Measurements from ENCODE around the gene PGAP2.
"Not testable (repeated sequence)": the region's sequence is repeated elsewhere in the genome, so short reads cannot be mapped to it uniquely, and the experiment has no call there.

The PGAP2 gene

DNA sequence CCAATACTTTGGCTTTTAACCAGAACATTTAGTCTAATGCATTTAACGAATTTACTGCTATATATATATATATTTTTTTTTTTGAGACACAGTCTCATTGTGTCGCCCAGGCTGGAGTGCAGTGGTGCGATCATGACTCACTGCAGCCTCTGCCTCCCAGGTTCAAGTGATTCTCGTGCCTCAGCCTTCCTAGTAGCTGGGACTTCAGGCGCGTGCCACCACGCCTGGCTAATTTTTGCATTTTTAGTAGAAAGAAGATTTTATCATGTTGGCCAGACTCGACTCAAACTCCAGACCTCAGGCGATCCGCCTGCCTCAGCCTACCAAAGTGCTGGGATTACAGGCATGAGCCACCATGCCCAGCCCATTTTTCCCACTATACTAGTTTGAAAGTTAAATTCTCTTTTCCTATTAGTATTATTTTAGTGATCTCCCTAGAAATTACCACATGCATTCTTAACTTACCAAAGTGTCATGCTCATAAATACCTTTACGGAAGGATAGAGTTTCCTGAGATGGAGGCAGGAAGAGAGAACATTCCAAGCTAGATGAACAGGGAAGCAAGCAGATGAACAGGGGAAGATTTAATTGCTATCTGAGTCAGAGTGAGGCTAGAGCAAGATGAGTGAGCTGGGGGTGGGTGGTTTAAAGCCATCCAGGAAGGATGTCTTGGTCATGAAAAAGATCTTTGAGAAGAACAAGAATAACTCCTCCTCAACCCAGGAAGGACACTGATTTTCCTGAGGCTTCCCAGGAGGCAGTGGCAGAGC, 4.4 kb upstream of the PGAP2 start:
- DNase-seq: peak; percentile 42

DNA sequence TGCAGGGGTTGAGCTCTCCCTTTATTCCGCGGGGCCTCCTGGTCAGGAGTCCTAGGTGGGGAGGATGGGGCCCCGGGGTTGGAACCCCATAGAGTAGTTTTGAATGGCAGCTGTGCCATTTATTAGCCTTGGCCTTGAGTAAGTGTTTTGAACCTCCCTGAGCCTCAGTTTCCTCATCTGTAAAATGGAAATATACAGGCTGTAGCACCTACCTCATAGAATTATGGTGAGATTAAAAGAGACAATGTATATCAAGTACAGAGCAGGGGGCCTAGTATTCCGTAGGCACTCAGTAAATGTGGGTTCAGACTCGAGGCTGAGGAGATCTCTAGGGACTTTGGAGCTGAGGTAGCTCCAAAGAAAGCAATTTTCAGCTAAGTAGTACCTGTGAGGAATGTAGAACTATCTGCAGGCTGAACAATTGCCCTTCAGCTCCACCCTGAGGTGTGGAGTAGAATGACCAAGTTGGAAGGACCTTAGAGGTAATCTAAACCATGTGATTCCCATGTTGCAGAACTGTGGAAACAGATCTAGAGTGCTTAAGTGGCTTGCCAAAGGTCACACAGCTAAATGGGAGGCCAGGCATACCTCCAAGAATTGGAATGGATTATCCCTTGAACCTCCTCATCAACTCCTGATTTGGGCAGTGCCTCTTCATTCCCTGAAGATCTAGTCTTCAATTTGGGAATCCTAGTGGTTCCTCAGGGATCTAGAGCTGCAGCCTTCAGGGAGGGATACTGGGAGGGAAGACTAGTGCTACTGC, 682 bp downstream of the PGAP2 start:
- peak; percentile 21 for DNase-seq

DNA sequence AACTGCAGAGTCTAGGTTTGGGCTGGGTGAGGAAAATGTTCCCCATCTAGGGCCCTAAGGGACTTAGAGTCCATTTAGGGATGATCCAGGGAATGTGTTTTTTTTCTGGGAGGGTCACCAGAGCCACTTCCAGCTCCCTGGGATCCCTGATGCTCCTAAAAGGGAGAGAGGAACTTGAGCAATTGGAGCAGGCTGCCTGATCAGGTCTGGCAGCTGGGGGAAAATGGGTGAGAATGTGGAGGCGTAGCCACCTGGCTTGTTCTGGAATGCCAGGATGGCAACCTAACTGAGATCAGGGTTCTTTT, 1.2 kb downstream of the PGAP2 start:
- DNase-seq: no peak

DNA sequence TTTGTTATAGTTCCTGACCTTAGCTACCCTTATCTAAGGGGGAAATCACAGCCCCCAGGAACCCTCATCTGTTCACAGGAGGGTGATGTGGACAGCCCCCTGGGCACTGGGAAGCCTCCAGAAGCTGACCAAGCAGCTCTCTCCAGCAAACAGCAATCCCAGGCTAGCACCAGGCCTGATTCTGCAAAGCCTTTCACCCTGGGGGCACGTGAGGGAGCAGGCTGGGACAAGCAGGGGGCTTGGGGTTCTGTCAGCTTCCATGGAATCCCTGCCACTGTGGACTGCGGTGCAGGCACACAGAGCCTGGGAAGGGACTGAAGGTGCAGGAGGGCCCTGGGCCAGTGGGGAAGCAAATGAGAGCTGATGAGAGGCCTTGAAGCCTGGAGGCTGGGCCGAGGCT, 2.1 kb downstream of the PGAP2 start:
- no peak for DNase-seq

DNA sequence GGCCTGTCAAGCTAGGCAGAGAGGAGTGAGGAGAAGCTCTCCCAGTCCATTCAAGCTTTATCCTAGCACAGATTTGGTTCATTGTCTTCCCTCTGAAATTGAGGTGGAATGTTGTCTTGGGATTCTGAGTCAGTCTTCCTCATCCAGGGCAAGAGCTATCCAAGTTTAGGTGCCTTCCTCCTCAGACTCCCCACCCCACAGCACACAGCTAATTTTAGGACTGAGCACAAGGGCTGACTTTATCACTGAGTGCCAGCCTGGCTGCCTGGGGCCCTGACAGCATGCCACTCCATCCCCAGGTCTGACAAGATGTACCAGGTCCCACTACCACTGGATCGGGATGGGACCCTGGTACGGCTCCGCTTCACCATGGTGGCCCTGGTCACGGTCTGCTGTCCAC, 2.6 kb downstream of the PGAP2 start:
- DNase-seq: no peak

DNA sequence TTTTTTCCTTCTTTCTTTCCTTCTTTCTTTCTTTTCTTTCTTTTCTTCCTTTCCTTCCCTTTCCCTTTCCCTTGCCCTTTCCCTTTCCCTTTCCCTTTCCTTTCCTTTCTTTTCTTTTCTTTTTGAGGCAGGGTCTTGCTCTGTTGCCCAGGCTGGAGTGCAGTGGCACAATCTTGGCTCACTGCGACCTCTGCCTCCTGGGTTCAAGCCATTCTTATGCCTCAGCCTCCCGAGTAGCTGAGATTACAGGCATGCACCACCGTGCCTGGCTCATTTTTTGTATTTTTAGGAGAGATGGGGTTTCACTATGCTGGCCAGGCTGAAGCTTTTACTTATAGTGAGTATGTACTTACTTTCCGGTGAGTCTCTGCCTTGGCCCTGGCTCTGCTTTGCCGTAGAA, 6.5 kb downstream of the PGAP2 start:
- DNase-seq: not testable (repeated sequence)

DNA sequence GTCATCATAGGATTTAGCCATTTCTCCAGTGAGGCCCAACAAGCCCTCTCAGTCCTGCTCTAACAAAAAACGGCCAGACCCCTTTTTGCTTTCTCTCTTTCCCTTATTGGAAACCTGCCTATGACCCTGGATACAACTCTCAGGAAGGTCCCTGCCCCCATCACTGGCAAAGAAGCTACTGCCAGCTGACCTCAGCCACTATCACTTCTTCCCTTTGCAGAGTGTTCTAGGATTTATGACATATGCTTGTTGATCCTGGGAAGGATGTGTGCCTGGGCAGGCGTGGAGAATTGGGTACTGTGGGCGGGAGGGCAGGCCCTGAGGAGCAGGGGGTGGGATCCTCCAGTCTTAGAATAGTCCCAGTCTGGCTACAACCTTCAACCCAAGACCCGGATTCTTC, 7.5 kb downstream of the PGAP2 start:
- DNase-seq: no peak

DNA sequence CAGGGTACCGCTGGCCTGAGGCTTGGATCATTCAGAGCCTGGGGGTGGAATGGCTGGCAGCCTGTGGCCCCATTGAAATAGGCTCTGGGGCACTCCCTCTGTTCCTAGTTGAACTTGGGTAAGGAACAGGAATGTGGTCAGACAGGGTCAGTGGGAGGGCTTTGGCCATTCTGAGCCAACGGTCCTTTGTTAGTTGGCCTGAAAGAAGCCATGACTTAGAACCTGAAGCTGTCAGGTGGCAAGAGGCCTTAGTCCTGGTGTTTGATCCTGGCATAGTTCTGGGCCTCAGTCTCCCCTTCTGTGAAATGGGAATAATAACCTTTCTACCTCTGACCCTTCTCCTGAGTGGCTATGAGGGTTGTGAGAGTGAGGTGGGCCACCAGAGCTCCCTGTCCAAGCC, 8.3 kb downstream of the PGAP2 start:
- DNase-seq: no peak

DNA sequence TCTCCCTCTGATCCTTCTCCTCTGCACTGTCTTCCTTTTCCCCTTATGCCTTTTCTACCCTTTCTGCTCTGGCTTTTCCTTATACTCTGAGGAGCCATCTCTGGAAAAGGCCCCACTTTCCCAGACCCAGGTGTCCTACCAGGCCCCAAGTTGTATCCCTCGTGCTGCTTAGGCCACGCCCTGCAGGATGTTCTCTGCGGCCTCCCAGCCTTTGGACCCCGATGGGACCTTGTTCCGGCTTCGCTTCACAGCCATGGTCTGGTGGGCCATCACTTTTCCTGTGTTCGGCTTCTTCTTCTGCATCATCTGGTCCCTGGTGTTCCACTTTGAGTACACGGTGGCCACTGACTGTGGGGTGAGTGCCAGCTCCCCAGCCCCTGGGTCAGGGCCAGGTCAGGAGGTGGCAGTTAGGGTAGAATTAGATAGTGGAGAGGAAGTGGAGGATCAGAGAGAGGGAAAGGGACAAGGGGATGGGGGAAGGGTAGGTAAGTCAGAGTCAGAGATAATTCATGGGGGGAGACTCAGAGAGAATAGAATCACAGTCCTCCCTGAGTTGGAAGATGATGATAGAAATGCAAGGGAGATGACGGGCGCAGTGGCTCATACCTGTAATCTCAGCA, 8.9 kb downstream of the PGAP2 start:
- DNase-seq: no peak

DNA sequence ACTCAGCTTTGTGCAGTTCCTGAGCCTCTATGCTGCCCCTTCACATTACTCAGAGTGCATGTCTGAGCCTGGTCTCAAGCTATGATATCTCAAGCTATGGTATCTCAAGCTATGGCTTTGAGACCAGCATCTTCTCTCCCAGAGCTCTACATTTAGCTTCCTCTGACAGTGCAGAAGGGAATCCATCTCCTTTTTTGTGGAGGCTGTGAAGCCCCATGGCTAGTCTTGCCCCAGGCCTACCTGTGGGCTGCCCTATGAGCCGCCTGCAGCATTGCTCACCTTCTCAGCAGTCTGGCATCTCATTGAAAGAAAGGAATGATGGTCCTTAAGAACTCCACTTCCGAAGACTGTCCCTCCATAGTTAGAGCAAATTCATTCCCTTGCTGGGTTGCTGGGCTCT, 12.6 kb downstream of the PGAP2 start:
- DNase-seq: no peak

DNA sequence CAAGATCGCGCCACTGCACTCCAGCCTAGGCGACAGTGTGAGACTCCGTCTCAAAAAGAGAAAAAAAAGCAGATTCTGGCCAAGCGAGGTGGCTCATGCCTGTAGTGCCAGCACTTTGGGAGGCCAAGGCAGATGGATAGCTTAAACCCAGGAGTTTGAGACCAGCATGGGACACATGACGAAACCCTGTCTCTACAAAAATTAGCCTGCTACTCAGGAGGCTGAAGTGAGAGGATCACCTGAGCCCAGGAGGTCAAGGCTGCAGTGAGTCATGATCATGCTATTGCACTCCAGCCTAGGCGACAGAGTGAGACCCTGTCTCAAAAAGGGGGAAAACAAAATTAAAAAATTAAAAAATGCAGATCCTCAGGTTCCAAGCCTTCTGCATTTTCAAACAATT, 14.0 kb downstream of the PGAP2 start:
- DNase-seq: no peak

DNA sequence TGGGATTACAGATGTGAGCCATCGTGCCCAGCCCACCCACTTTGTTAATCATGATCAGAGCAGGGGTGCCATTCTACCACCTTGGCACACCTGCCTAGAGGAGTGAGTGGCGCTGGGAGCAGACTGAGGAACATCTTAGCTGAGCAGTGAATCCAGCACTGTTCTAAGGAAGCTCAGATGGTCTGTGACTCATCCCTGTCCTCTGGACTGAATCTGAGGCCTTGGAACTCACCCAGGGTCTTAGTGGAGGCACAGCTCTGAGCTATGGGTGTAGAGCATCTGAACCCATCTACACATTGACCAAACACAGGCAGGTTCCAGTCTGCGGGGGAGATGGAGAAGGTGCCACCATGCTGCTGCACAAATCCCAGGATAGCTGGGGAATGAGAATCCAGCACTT, 14.9 kb downstream of the PGAP2 start:
- DNase-seq: peak; percentile 65

DNA sequence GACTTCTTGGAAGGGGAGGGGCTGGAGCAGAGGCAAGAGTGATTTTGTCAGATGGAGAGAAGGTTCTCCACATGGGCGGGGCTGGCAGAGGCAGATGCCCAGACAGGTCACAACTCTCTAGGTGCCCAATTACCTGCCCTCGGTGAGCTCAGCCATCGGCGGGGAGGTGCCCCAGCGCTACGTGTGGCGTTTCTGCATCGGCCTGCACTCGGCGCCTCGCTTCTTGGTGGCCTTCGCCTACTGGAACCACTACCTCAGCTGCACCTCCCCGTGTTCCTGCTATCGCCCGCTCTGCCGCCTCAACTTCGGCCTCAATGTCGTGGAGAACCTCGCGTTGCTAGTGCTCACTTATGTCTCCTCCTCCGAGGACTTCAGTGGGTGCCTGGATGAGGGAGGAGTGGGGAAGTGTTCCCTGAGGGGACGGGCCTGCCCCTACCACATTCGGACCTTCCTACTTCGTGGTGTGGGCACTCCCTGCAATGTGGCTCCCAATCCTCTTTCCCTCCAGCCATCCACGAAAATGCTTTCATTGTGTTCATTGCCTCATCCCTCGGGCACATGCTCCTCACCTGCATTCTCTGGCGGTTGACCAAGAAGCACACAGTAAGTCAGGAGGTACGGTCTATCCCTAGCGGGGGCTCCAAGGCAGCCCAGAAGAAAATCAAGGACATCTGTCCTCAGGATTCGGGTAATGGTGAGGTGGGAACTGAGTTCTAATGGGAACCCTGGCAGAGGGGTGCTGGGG, 15.6 kb downstream of the PGAP2 start:
- DNase-seq: no peak

DNA sequence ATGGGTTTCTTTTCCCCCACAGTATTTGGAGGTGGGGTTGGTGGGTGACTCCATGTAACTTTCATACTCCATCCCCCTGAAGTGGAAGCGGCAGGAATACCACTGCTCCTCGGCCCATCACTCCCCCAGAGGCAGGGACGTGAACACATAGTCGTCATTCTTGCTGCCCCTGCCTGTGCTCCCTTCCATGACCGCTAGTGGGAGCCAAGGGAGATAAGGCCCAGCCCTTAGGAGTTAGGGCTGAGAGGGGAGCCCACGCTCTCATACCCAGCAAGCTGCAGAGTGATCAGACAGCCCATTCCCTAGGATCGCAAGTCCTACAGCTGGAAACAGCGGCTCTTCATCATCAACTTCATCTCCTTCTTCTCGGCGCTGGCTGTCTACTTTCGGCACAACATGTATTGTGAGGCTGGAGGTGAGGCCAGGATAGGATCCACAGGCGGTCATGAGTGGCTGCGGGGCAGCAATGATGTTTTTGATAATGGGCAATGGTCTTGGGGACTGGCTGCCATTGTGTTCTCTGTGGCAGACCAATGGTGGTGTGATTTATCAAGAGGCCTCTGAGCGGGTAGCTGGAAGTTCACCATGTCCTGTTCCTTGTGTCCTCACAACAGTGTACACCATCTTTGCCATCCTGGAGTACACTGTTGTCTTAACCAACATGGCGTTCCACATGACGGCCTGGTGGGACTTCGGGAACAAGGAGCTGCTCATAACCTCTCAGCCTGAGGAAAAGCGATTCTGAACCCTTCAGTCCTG, 16.5 kb downstream of the PGAP2 start:
- DNase-seq: peak; percentile 59

DNA sequence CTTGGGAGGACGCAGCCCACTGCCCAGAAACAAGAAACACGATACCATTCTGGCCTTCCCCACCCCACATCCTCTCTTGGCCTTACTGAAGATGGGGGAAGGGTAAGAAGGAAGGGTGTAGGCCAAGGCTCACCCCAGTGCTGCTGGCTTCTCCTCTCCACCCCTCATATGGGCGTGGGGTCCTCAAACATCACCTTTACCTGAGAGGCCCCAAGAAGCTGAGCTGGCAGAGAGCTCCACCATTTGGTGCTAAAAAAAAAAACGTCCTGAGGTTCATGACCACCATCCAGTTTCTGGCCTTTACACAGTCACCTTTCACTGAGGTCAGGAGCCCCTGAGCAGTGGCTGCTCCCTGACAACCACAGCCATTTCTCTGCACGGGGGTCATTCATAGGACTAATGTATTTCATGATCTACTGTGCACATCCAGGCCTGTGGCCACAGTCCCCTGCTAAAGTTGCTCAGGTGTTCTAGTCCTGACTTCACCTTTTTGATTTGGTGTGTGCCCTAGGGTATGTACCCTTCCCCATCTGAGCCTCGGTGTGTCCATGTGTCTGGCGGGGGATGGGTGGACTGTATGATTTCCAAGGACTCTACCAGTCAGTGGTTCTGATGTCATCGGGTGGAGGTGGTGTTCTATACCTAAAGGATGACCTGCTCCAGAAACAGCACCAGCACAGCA, 17.3 kb downstream of the PGAP2 start:
- no peak for DNase-seq

DNA sequence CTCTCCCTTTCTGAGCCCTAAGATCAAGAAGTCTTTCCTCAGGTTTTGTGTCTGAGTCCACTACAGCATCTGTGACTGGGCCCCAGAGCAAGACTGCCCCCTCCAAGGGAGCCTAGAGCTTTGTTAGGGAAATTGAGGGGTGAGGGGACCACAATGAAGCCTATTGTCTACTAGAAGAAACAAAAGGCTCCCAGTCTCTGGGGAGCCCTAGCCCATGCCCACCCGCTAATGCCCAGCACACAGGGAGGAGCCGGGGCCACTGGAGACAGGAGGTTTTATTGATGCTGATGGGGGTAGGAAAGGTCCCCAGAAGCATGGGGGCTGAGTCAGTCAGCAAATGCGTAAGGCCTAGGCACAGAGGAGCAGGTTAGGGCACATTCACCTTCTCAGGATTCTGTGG, 18.4 kb downstream of the PGAP2 start:
- no peak for DNase-seq

DNA sequence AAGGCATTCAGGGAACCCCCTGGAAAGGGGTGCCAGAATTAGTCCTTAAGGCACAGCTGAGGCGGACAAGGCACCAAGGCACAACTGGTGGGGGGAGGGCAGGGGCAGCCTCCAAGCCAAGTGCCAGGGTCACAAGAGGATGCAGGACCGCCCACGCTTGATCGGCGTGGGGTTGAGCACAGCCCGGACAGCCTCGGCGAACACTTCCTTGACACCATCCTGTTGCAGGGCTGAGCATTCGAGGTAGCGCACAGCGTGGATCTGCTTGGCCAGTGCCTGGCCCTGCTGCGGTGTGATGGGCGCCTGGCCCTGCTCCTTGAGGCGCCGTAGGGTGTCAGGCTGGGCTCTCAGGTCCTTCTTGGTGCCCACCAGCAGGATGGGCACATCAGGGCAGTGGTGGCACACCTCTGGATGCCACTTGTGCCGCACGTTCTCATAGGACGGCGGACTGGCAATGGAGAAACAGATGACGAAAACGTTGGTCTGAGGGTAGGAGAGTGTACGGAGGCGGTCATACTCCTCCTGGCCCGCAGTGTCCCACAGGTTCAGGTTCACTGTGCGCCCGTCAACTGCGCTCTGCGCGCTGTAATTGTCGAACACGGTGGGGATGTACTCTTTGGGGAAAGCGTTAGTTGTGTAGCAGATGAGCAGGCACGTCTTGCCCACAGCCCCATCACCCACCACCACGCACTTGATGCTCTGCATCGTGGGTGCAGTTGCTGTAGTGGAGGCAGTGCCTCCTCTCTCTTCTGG, 19.2 kb downstream of the PGAP2 start:
- no peak for DNase-seq

DNA sequence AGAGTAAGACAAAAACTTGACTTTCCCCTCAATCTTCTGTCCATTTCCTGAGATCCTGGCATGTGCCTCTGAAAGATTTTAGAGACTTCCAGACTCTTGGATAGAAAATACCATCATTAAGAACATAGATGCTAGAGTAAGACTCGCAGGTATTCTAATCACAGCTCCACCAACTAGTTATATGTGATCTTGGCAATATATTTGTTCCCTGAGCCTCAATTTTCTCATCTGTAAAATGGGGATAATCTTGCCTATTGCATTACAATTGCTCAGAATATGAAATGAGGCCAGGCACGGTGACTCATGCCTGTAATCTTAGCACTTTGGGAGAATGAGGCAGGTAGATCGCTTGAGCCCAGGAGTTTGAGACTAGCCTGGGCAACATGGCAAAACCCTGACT, 21.7 kb downstream of the PGAP2 start:
- DNase-seq: no peak

DNA sequence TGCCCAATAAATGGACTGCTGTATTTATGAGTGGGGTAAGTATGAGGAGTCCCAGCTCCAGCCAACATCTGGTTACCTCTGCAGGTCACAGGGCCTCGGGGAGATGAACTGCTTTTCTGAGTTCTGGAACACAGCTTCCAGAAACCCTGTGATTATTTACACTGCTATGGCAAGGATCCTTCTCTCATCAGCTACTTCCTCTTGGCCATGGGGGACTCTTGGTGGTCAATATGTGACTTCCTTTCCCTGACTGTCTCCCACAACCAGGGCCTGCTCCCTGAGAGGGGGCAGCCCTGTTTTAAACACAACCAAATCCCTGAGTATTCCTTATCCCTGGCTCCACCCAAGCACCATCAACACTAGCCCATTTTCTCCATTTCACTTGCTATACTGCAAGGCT, 22.4 kb downstream of the PGAP2 start:
- no peak for DNase-seq

DNA sequence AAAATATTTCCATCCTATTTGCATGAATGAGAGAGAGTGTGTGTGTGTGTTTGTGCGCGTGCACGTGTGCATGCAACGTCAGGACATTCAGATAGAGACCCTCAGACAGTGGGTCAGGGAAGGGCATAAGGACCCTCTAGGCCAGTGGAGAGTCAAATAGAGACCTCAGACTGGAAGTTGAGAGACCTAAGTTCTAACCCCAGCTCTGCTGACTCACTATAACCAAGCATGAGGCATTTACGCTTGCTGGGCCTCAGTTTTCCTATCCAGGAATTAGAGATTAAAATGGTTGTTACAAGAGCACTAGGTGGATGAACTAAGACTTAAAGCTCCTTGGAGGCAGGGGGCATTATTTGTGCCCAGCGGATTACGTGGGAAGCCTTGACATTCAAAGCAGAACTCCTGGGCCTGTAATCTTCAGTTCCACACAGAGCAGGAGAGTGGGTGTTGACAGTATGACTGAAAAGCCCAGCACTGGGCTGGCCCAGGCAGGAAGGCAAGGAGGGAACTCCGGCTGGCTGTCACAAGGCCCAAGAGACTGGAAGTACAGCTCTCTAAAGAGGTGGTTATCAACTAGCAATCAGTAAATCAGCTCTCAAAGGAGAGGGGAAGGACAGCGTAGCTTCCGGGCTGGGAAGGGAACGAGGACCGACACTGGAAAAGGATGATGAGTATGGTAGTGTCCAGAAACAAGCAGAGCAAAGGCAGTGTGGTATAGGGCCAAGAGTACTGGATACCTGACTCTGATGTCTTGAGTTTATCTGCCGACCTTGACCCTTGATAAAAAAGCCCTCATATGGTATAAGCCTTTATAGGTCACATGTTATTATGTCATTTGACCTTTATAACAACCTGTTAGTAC, 23.2 kb downstream of the PGAP2 start:
- DNase-seq: no peak

Measured in fibroblast of skin of scalp (primary cell).